Endothelial cell of hepatic sinusoid (primary cell): Measurements from ENCODE around the gene CCN2.

Experiments
- in situ Hi-C: cut with HindIII; loops from 2 replicates; pipeline ENCODE4 v1.10.0; 2017; ENCODE audit warnings: low sequenced_read_pairs

The CCN2 gene

DNA sequence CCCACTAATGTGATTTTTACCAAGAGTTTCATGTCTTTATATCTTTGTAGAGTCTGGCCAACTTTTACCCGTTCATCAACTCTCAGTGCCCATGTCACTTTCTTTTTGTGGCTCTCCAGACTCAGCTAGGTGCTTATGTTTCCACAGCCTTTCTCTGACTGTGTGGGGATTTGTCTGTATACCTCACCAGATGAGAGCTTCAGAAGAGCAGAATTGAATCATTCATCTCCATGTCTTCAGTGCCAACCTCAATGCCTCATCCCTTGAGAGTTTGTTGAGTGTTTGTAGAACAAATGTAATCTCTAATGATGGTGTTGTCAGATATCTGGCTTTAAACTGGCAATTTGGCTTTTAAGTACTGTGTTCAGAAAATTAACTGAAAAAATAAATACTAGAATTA lies 16.8 kb upstream of the CCN2 start:
- in situ Hi-C loops = no loop called here

- in situ Hi-C loops = no loop called here
Observed at GRCh38 chr6:131966443-131966842, 15.3 kb upstream of the CCN2 start.

DNA sequence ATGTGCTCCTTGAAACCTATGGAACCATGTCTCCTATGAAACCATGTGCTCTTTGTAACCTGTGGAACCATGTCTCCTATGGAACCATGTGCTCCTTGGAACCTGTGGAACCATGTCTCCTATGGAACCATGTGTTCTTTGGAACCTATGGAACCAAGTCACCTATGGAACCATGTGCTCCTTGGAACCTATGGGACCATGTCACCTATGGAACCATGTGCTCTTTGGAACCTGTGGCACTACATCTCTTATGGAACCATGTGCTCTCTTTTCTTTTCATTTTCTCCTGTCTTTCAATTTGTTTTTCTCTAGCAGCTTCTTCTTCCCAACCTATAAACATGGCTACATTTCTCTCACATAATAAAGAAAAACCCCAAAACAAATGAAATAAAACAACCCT lies 11.9 kb upstream of the CCN2 start:
- in situ Hi-C loops = no loop called here

- in situ Hi-C loops = no loop called here
Observed at GRCh38 chr6:131960371-131961133, 9.4 kb upstream of the CCN2 start.

GRCh38 chr6:131958542-131959470 lies 7.6 kb upstream of the CCN2 start:
- in situ Hi-C loops = no loop called here

- in situ Hi-C loops = no loop called here
Observed at GRCh38 chr6:131958095-131958494, 6.9 kb upstream of the CCN2 start.

GRCh38 chr6:131955876-131956275 lies 4.7 kb upstream of the CCN2 start:
- in situ Hi-C loops = no loop called here

- in situ Hi-C loops = no loop called here
Observed at GRCh38 chr6:131955192-131955591, 4.0 kb upstream of the CCN2 start.

DNA sequence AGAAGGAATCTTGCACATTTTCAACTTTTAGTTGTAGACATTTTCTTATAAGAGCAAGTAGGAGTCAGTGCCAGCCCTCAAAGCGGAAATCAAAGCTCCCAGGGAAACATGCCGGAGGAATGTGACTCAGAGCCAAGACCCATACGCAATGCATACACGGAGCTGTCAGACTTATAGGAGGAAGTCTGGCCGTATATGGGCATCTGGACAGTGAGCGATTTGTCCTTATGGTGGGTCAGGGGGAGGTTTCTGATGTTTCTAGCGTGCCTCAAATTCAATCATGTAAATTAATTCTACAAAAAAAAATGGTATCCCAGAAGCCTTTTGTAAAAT lies 3.6 kb upstream of the CCN2 start:
- in situ Hi-C loops = no loop called here

GRCh38 chr6:131954059-131954774 lies 3.0 kb upstream of the CCN2 start:
- in situ Hi-C loops = no loop called here

DNA sequence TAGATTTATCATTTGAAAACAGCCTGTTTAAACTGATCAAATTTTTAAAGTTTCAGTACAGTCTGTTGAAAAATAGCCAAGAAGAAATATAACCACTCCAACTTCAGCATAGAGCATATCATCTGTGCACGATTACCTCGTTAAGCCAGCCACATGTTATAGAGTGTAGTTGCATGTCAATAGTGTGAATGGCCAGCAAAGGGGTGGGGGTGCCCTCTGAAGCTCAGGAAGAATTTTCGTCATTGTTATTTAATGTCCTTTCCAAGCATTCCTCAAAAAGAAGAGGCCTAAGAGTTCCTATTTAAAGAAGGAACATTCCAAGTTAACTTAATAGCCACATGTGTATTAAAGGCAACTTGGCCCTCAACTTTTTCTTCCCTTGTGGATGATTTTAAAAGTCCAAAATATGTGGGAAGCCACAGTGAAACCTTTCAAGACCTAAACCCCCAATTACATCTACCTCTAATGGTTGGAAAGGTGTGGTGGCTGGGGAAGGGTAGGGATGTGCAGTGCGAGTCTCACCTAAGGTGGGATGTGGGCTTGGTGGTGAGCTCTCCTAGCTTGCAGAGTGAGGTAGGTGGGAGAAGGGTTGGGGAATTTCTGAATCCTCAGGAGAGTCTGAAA lies 1.8 kb upstream of the CCN2 start:
- in situ Hi-C loops = no loop called here

GRCh38 chr6:131951576-131952230 lies 531 bp upstream of the CCN2 start:
- in situ Hi-C loops = no loop called here

DNA sequence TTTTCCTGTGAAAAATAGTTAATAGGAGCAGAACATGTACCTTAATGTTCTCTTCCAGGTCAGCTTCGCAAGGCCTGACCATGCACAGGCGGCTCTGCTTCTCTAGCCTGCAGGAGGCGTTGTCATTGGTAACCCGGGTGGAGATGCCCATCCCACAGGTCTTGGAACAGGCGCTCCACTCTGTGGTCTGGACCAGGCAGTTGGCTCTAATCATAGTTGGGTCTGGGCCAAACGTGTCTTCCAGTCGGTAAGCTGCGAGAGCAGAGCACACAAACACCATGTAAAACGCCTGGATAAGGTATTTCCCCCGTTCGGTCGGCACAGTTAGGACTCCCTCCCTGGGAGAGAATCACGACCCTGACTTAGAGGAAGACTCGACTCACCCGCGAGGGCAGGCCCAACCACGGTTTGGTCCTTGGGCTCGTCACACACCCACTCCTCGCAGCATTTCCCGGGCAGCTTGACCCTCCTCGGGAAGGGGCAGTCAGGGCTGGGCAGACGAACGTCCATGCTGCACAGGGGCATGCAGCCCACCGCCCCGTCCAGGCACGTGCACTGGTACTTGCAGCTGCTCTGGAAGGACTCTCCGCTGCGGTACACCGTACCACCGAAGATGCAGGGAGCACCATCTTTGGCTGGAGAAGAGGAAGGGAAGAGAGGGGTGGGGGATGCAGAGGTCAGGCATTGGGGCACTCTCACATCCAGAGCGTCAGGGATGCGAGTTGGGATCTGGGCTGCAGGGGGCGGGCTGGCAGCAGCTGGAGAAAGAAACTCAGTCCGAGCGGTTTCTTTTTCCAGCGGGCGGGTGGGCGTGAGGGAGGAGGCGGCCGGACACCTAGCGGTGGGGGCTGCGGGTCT lies 1.0 kb downstream of the CCN2 start:
- in situ Hi-C loops = loop anchor here (5.0 kb wide), 1 partner anchor 182 kb away; no protein-coding TSS in a partner anchor

- in situ Hi-C loops = loop anchor here (5.0 kb wide), 1 partner anchor 183 kb away; no protein-coding TSS in a partner anchor
Observed at GRCh38 chr6:131949620-131949908, 1.6 kb downstream of the CCN2 start.

DNA sequence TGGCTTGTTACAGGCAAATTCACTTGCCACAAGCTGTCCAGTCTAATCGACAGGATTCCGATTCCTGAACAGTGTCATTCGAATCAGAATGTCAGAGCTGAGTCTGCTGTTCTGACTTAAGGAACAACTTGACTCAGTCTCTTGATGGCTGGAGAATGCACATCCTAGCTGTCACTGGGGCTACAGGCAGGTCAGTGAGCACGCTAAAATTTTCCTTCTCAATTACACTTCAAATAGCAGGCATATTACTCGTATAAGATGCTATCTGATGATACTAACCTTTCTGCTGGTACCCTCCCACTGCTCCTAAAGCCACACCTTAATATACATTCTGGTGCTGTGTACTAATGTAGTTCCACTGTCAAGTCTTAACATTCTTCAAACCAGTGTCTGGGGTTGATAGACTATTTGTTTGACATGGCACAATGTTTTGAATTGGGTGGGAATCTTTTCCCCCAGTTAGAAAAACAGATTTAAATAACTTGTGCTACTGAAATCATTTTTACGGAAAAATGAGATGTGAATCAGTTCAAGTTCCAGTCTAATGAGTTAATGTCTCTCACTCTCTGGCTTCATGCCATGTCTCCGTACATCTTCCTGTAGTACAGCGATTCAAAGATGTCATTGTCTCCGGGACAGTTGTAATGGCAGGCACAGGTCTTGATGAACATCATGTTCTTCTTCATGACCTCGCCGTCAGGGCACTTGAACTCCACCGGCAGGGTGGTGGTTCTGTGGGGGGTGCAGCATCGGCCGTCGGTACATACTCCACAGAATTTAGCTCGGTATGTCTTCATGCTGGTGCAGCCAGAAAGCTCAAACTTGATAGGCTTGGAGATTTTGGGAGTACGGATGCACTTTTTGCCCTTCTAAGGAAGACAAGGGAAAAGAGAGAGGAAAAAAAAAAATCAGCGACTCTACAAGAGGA lies 2.2 kb downstream of the CCN2 start:
- in situ Hi-C loops = loop anchor here (5.0 kb wide), 1 partner anchor 183 kb away; no protein-coding TSS in a partner anchor

DNA sequence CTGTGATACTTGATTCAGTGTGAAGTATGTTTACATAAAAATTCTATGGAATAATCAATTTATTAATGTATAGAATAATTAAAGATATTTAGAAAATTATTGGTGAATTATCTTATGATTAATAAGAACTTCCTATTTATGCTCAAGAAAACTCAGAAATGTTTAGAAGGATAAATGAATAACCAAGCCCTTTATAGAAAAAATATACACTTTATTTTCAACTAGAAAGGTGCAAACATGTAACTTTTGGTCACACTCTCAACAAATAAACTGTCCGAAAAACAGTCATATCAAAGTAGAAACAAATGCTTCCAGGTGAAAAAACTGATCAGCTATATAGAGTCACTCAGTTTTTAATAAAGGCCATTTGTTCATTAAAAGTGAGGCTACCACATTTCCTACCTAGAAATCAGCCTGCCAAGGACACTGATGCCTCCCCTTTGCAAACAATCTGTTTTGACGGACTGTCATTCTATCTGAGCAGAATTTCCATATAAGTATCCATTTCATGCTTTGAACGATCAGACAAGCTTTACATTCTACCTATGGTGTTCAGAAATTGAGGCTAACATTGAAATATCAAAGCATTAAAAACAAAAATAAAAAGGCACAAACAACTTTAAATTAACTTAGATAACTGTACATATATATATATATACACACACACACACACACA lies 3.0 kb downstream of the CCN2 start:
- in situ Hi-C loops = loop anchor here (5.0 kb wide), 1 partner anchor 184 kb away; no protein-coding TSS in a partner anchor

GRCh38 chr6:131946992-131947955 lies 3.9 kb downstream of the CCN2 start:
- in situ Hi-C loops = loop anchor here (5.0 kb wide), 1 partner anchor 185 kb away; no protein-coding TSS in a partner anchor
